OCI-LY1 (cell line): Measurements from ENCODE around the gene LIPT2.

ENCODE experiments used
- H2AFZ ChIP-seq: fragments of 200-600 bp; sonication (generic), shearing (Covaris generic); 2 replicates; pipeline ENCODE4 v1.6.0; 2014; ENCODE audit warnings: antibody characterized with exemption, mild to moderate bottlenecking, low read length
- H3F3A ChIP-seq: fragments of 200-600 bp; sonication (generic), shearing (Covaris generic); 2 replicates; pipeline ENCODE4 v1.6.0; 2014; ENCODE audit warnings: mild to moderate bottlenecking, antibody characterized with exemption, low read length, moderate library complexity; ENCODE audit not compliant: insufficient read depth
- H3K27ac ChIP-seq: fragments of 200-600 bp; sonication (generic); 2 replicates; pipeline ENCODE4 v1.5.1; 2014; ENCODE audit warnings: low read length, mixed run types, mild to moderate bottlenecking, low read depth; ENCODE audit not compliant: poor library complexity, severe bottlenecking
- H3K27me3 ChIP-seq: fragments of 200-600 bp; sonication (generic); 2 replicates; pipeline ENCODE4 v1.6.0; 2014; ENCODE audit warnings: antibody characterized with exemption, mild to moderate bottlenecking, low read length, moderate library complexity; ENCODE audit not compliant: insufficient read depth
- H3K36me3 ChIP-seq: fragments of 200-600 bp; sonication (generic); 2 replicates; pipeline ENCODE4 v1.6.1; 2014; ENCODE audit warnings: mild to moderate bottlenecking, antibody characterized with exemption, low read length, moderate library complexity, mixed read lengths; ENCODE audit not compliant: insufficient read depth
- H3K4me1 ChIP-seq: fragments of 200-600 bp; sonication (generic); 2 replicates; pipeline ENCODE4 v1.5.1; 2014; ENCODE audit warnings: mild to moderate bottlenecking, low read length, moderate library complexity; ENCODE audit not compliant: insufficient read depth, severe bottlenecking
- H3K4me2 ChIP-seq: fragments of 200-600 bp; sonication (generic), shearing (Covaris generic); 2 replicates; pipeline ENCODE4 v1.6.1; 2014; ENCODE audit warnings: low read length
- H3K4me3 ChIP-seq: fragments of 200-600 bp; sonication (generic); 2 replicates; pipeline ENCODE4 v1.5.1; 2014; ENCODE audit warnings: low read length, low read depth, mild to moderate bottlenecking, mixed read lengths; ENCODE audit not compliant: poor library complexity, severe bottlenecking
- H3K79me2 ChIP-seq: fragments of 200-600 bp; shearing (Covaris generic); 2 replicates; pipeline ENCODE4 v1.6.1; 2016; ENCODE audit warnings: mixed run types, low read length, mixed read lengths; ENCODE audit not compliant: insufficient read depth
- H3K9ac ChIP-seq: fragments of 200-600 bp; sonication (generic), shearing (Covaris generic); 2 replicates; pipeline ENCODE4 v1.6.1; 2014; ENCODE audit warnings: mild to moderate bottlenecking, low read length, mixed read lengths
- H3K9me2 ChIP-seq: fragments of 200-600 bp; sonication (generic), shearing (Covaris generic); 2 replicates; pipeline ENCODE4 v1.6.1; 2014; ENCODE audit warnings: low read depth, mild to moderate bottlenecking, low read length, mixed read lengths
- H3K9me3 ChIP-seq: fragments of 200-600 bp; shearing (Covaris generic); 2 replicates; pipeline ENCODE4 v1.6.1; 2014; ENCODE audit warnings: low read length, mixed read lengths
- H4K20me1 ChIP-seq: fragments of 200-600 bp; sonication (generic), shearing (Covaris generic); 2 replicates; pipeline ENCODE4 v1.6.0; 2016; ENCODE audit warnings: mild to moderate bottlenecking, low read length; ENCODE audit not compliant: insufficient read depth
- EZH2 ChIP-seq: fragments of 200-600 bp; sonication (generic), shearing (Covaris generic); IDR thresholded peaks from 2 replicates; pipeline ENCODE4 v1.8.0; 2017; ENCODE audit warnings: borderline replicate concordance, mixed run types, mild to moderate bottlenecking, antibody characterized with exemption, low read length, moderate library complexity, mixed read lengths
- TF ChIP-seq, protein P1 (sequence below): fragments of 200-600 bp; sonication (generic), shearing (Covaris generic); IDR thresholded peaks from 2 replicates; pipeline ENCODE4 v1.5.1; 2017; ENCODE audit warnings: mild to moderate bottlenecking, antibody characterized with exemption, low read length, moderate library complexity, mixed read lengths

Gene LIPT2

DNA sequence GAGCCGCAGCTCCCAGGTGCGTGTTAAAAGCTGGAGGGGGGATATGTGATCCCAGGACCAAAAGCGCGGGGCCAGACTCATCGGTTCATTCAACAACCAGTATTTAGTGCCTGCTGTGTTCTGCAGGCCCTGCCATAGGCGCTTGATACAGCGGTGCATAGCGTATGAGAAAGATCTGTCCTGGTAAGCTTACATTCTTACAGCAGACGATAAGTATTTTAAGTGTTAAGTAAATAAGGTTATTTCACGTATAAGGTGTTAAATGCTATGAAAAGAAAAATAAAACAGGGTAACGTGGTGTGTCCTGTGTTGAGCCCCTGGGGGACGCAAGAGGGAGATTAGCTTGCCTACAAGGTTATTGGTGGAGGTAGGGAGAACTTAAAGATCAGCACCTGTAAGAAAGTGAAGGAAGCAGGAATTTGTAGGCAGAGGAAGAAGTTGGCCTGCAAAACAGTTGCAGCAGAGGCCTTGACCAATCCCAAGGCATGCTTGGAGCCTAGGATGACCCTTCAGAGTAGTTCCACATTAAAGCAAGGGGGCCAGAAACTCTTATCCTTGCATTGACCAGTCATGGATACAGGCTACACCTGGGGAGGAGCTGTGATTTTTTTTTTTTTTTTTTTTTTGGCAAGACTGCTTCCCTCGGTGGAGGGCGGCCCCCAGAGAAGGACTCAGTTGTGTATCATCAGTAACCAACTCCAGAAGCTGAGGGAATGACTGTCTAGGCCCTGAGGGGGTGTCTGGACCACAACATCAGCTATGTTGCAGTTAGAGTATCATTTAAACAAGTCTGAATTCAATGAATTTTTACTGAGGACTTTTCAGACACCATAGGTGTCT lies 487 bp upstream of the LIPT2 start:
- Histone ChIP-seq H3K4me3 (peak overlapping the region; percentile 83), H2AFZ (no peak overlapping the region), H3K9me2 (no peaks in the 10 kb centered on the region), H3K9ac (peak overlapping the region; percentile 97), H3K27me3 (no peaks in the 10 kb centered on the region), H4K20me1 (no peaks in the 10 kb centered on the region), H3K36me3 (no peaks in the 10 kb centered on the region), H3K27ac (peak overlapping the region; percentile 64), H3K79me2 (no peaks in the 10 kb centered on the region), H3K4me1 (peaks cover 5% of the 10 kb centered on the region), H3K9me3 (no peaks in the 10 kb centered on the region), H3F3A (no peaks in the 10 kb centered on the region), H3K4me2 (peak overlapping the region; percentile 79)
- no peak for TF ChIP-seq EZH2
- TF ChIP-seq, protein P1, sequence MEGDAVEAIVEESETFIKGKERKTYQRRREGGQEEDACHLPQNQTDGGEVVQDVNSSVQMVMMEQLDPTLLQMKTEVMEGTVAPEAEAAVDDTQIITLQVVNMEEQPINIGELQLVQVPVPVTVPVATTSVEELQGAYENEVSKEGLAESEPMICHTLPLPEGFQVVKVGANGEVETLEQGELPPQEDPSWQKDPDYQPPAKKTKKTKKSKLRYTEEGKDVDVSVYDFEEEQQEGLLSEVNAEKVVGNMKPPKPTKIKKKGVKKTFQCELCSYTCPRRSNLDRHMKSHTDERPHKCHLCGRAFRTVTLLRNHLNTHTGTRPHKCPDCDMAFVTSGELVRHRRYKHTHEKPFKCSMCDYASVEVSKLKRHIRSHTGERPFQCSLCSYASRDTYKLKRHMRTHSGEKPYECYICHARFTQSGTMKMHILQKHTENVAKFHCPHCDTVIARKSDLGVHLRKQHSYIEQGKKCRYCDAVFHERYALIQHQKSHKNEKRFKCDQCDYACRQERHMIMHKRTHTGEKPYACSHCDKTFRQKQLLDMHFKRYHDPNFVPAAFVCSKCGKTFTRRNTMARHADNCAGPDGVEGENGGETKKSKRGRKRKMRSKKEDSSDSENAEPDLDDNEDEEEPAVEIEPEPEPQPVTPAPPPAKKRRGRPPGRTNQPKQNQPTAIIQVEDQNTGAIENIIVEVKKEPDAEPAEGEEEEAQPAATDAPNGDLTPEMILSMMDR, result no peak

DNA sequence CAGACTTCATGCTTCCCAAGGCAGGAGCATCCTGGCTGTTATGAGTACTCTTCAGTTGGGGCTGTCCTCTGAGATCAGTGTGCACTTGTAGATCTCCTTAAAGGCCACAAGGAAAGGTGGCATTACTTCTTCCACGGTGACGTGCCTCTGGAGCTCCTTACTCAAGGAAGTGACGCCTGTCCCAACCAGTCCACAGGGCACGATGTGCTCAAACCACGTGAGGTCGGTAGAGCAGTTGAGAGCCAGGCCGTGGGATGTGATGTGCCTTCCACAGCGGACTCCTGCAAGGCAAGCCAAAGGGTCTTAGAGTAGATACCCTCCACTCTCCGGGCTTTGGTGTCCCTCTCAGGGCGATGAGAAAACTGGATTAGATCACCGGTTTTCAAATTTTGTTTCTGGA lies 1.4 kb downstream of the LIPT2 start:
- Histone ChIP-seq H4K20me1 (no peaks in the 10 kb centered on the region), H3K27ac (no peak overlapping the region), H3K36me3 (no peaks in the 10 kb centered on the region), H3K9me3 (no peaks in the 10 kb centered on the region), H3K27me3 (no peaks in the 10 kb centered on the region; the same call in 1 of the 2 replicates), H3F3A (no peaks in the 10 kb centered on the region), H3K4me2 (no peak overlapping the region), H3K4me3 (no peak overlapping the region), H3K79me2 (no peaks in the 10 kb centered on the region), H3K9ac (no peak overlapping the region), H3K9me2 (no peaks in the 10 kb centered on the region), H3K4me1 (peaks cover 5% of the 10 kb centered on the region), H2AFZ (no peak overlapping the region)
- TF ChIP-seq EZH2, result no peak
- TF ChIP-seq, protein P1, result no peak

DNA sequence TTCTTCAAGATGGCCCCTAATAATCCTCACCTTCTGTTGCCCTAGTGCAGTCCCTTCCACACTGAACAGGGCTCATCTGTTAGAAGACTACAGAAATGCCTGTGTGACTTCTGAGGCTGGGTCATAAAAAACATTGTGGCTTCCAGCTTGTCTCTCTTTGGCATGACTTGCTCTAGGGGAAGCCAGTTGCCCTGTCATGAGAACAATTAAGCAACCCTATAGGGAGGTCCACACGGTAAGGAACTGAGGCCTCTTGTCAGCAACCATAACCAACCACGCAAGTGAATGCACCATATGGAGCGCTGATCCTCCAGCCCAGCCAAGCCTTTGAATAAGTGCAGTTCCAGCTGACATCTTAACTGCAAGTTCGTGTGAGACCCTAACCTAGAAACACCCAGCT lies 2.6 kb downstream of the LIPT2 start:
- no peaks in the 10 kb centered on the region for H4K20me1 ChIP-seq
- no peaks in the 10 kb centered on the region for H3K36me3 ChIP-seq

More for the DNA sequence above, 2.6 kb downstream of the LIPT2 start:
- H3K79me2 ChIP-seq, result no peaks in the 10 kb centered on the region
- TF ChIP-seq, protein P1, result no peak
- no peak for TF ChIP-seq EZH2
- no peaks in the 10 kb centered on the region for H3K9me2 ChIP-seq
- no peak overlapping the region for H3K27ac ChIP-seq
- H3K9ac ChIP-seq, result no peak overlapping the region
- no peaks in the 10 kb centered on the region for H3F3A ChIP-seq
- no peaks in the 10 kb centered on the region for H3K9me3 ChIP-seq
- H3K4me2 ChIP-seq, result no peak overlapping the region
- H3K27me3 ChIP-seq, result peaks cover under 1% of the 10 kb centered on the region; the same call in 1 of the 2 replicates
- H3K4me1 ChIP-seq, result peaks cover 5% of the 10 kb centered on the region
- no peak overlapping the region for H3K4me3 ChIP-seq
- H2AFZ ChIP-seq, result no peak overlapping the region
